Sigmoid colon (tissue), 4 donors: Measurements from ENCODE around the gene ABCA2.

ENCODE experiments used
- EP300 ChIP-seq, 4 donors: sonication (generic); formaldehyde crosslinking; IDR thresholded peaks; one replicate each; pipeline ENCODE4 v1.6.1; 2017; ENCODE audit warnings: antibody characterized with exemption in 4 of 4
- POLR2A ChIP-seq, 2 donors: fragments of 450-650 bp; IDR thresholded peaks; one replicate each; pipeline ENCODE4 v1.6.1; 2016; ENCODE audit warnings: antibody characterized with exemption in 2 of 2, mild to moderate bottlenecking in 2 of 2, moderate library complexity in 2 of 2
- POLR2AphosphoS5 ChIP-seq, 4 donors: sonication (generic); formaldehyde crosslinking; IDR thresholded peaks; one replicate each; pipeline ENCODE4 v1.6.1; 2017; ENCODE audit warnings: antibody characterized with exemption in 4 of 4
- TF ChIP-seq, protein P1 (sequence below), 4 experiments: fragments of 450-650 bp in 3 of 4; fragments of 200-600 bp in 1 of 4; IDR thresholded peaks; one replicate each; pipeline ENCODE4 v1.5.1; 2016 to 2019; ENCODE audit warnings: antibody characterized with exemption in 4 of 4, mild to moderate bottlenecking in 3 of 4, moderate library complexity in 2 of 4

DNA sequence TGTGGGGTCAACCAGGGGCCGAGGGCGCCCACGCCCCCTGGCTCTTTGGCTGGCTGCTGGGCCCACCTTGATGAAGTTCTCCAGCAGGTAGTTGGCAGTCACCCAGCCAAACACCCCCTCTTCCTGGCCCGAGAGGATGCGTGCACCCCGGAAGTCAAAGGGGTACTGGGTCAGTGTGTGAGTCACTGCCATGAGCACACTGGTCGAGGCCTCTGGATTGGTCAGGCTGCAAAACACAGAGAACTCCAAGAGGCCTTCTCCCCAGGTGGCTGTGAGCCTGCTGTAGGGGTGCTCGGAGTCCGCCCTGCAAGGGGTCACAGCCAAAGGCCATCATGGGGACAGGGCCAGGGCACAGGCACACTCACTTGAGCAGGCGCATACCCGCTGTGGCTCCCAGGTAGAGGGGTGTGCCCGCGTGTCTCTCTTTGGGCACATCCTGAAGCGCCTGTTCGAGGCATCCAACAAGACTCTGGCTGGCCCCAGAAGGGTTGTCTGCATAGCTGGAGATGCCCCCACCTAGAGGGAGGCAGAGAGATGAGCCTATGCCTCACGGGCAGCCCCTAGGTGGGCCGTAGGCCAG, 23.2 kb upstream of the ABCA2 start:
- TF ChIP-seq POLR2AphosphoS5 (IDR thresholded peaks at IDR 0.05) (no peak), POLR2A (IDR thresholded peaks at IDR 0.05) (no peak), EP300 (IDR thresholded peaks at IDR 0.05) (no peak)
- TF ChIP-seq, protein P1, sequence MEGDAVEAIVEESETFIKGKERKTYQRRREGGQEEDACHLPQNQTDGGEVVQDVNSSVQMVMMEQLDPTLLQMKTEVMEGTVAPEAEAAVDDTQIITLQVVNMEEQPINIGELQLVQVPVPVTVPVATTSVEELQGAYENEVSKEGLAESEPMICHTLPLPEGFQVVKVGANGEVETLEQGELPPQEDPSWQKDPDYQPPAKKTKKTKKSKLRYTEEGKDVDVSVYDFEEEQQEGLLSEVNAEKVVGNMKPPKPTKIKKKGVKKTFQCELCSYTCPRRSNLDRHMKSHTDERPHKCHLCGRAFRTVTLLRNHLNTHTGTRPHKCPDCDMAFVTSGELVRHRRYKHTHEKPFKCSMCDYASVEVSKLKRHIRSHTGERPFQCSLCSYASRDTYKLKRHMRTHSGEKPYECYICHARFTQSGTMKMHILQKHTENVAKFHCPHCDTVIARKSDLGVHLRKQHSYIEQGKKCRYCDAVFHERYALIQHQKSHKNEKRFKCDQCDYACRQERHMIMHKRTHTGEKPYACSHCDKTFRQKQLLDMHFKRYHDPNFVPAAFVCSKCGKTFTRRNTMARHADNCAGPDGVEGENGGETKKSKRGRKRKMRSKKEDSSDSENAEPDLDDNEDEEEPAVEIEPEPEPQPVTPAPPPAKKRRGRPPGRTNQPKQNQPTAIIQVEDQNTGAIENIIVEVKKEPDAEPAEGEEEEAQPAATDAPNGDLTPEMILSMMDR (IDR thresholded peaks at IDR 0.05) = no peak
